GM12878 (cell line): ENCODE results near the gene RPUSD3. TPM values are rescaled to one million over a fixed set of nuclear protein-coding genes. Genes with fewer than 3 reads are reported as not detected.
A peak's percentile ranks its signal among the peaks of the same experiment; 100 is the strongest.

Source experiments
- BRCA1 ChIP-seq: IDR thresholded peaks from 2 replicates; pipeline ENCODE4 v1.6.1; 2011; ENCODE audit warnings: low read depth, low read length, improper control_type of control experiment
- CHD2 ChIP-seq: IDR thresholded peaks from 2 replicates; pipeline ENCODE4 v1.6.1; 2011; ENCODE audit warnings: low read depth, low read length, improper control_type of control experiment, borderline replicate concordance
- DPF2 ChIP-seq: fragments of 450-650 bp; IDR thresholded peaks from 2 replicates; pipeline ENCODE4 v1.6.1; 2017; ENCODE audit warnings: mild to moderate bottlenecking
- IRF3 ChIP-seq: fragments of 450-650 bp; IDR thresholded peaks from 2 replicates; pipeline ENCODE4 v1.6.1; 2014; ENCODE audit warnings: mild to moderate bottlenecking
- MLLT1 ChIP-seq: fragments of 450-650 bp; IDR thresholded peaks from 2 replicates; pipeline ENCODE4 v1.6.1; 2016; ENCODE audit warnings: mild to moderate bottlenecking
- MXI1 ChIP-seq: fragments of 150-350 bp; IDR thresholded peaks from 2 replicates; pipeline ENCODE4 v1.6.1; 2011; ENCODE audit warnings: low read depth, mild to moderate bottlenecking, inconsistent platforms, low read length, improper control_type of control experiment
- MYC ChIP-seq: IDR thresholded peaks from 2 replicates; pipeline ENCODE4 v1.6.1; 2011; ENCODE audit warnings: mild to moderate bottlenecking, low read length, moderate library complexity, inconsistent platforms; ENCODE audit not compliant: insufficient read depth, insufficient replicate concordance, insufficient read length, severe bottlenecking
- NBN ChIP-seq: fragments of 450-650 bp; IDR thresholded peaks from 2 replicates; pipeline ENCODE4 v1.6.1; 2016
- NKRF ChIP-seq: fragments of 450-650 bp; conservative IDR thresholded peaks from 2 replicates; pipeline ENCODE4 v1.6.1; 2017; ENCODE audit warnings: mild to moderate bottlenecking, moderate library complexity
- NRF1 ChIP-seq: conservative IDR thresholded peaks from 2 replicates; pipeline ENCODE4 v1.6.1; 2011; ENCODE audit warnings: mild to moderate bottlenecking, low read depth, low read length, improper control_type of control experiment
- PML ChIP-seq: IDR thresholded peaks from 2 replicates; pipeline ENCODE4 v1.6.1; 2012; ENCODE audit warnings: low read length, inconsistent platforms
- POLR2A ChIP-seq: IDR thresholded peaks from 2 replicates; pipeline ENCODE4 v1.6.1; 2011; ENCODE audit warnings: low read depth, mild to moderate bottlenecking, low read length
- RBBP5 ChIP-seq: fragments of 200-600 bp; sonication (generic); conservative IDR thresholded peaks from 2 replicates; pipeline ENCODE4 v1.6.1; 2016
- SMAD1 ChIP-seq: fragments of 450-650 bp; IDR thresholded peaks from 2 replicates; pipeline ENCODE4 v1.6.1; 2018; ENCODE audit warnings: mild to moderate bottlenecking, low read depth; ENCODE audit not compliant: partially characterized antibody
- SMAD5 ChIP-seq: IDR thresholded peaks from 2 replicates; pipeline ENCODE4 v1.6.1; 2016; ENCODE audit warnings: antibody characterized with exemption, low read depth
- SPI1 ChIP-seq: IDR thresholded peaks from 2 replicates; pipeline ENCODE4 v1.6.1; 2011; ENCODE audit warnings: low read depth, mild to moderate bottlenecking, low read length, moderate library complexity, borderline replicate concordance; ENCODE audit not compliant: insufficient read depth
- TAF1 ChIP-seq: IDR thresholded peaks from 2 replicates; pipeline ENCODE4 v1.6.1; 2011; ENCODE audit warnings: mild to moderate bottlenecking, low read depth, low read length, borderline replicate concordance
- YY1 ChIP-seq: IDR thresholded peaks from 2 replicates; pipeline ENCODE4 v1.6.1; 2011; ENCODE audit warnings: low read depth, mild to moderate bottlenecking, low read length
- ZBTB4 ChIP-seq: fragments of 450-650 bp; formaldehyde crosslinking; IDR thresholded peaks from 2 replicates; pipeline ENCODE4 v1.4.0; 2022; ENCODE audit warnings: mild to moderate bottlenecking, moderate library complexity
- ZNF207 ChIP-seq: fragments of 450-650 bp; IDR thresholded peaks from 2 replicates; pipeline ENCODE4 v1.6.1; 2014; ENCODE audit warnings: antibody characterized with exemption, mild to moderate bottlenecking, borderline replicate concordance
- polyA plus RNA-seq, 11 experiments: library from polyadenylated mRNA; depleted of rRNA in 4 of 11; unstranded in 6 of 11; stranded (reverse) in 5 of 11; fragments of >200 nt; fragmentation: Nextera tagmentation in 4 of 11; fragmentation: Illumina TruSeq in 1 of 11; extraction: Ambion mirVana in 4 of 11; extraction: Trizol in 1 of 11; gene quantifications; 1 replicate in 1 of 11; 2 replicates in 10 of 11; pipeline versions ENCODE4 v1.2.1 to v1.2.3, GENCODE V29; 2011 to 2016; ENCODE audit warnings: inconsistent platforms in 2 of 11, missing spikeins in 2 of 11, low read depth in 1 of 11
- total RNA-seq, 4 experiments: library from RNA; depleted of rRNA in 3 of 4; stranded (reverse); fragments of >200 nt in 3 of 4; fragmentation: Illumina TruSeq in 1 of 4; extraction: Trizol in 1 of 4; gene quantifications; 2 replicates each; pipeline versions ENCODE4 v1.2.1 to v1.2.3, GENCODE V29; 2013 to 2021

RPUSD3 gene
- total and polyA plus RNA-seq, 10 of the 15 experiments (the other 5 are each of a cell fraction or from before 2014, with no cell fraction given) = 6.4 to 72.9 (median 41.8) TPM

GRCh38 chr3:9843715-9844438 lies at the start of gene RPUSD3 (continued):
- TF ChIP-seq CHD2 (peak; percentile 88), ZBTB4 (CRISPR knock-in tag) (no peak), NKRF (peak; percentile 48; the same call in 1 of the 2 replicates), DPF2 (peak; percentile 98), PML (0 out of 2 replicates have a peak, but pooled peaks have one; percentile 30), POLR2A (peak; percentile 85), ZNF207 (peak; percentile 75; the same call in 1 of the 2 replicates), IRF3 (peak; percentile 68; the same call in 1 of the 2 replicates), NRF1 (peak; percentile 58), MXI1 (peak; percentile 48), YY1 (peak; percentile 58; the same call in 1 of the 2 replicates), MLLT1 (no peak), SMAD5 (0 out of 2 replicates have a peak, but pooled peaks have one; percentile 58), RBBP5 (no peak), BRCA1 (no peak), TAF1 (peak; percentile 18; the same call in 1 of the 2 replicates), NBN (no peak), SPI1 (peak; percentile 27; the same call in 1 of the 2 replicates), SMAD1 (no peak), MYC (peak; percentile 71)
